ENCODE results near the gene SNCG.
"Not testable (repeated sequence)": the region's sequence is repeated elsewhere in the genome, so short reads cannot be mapped to it uniquely, and the experiment has no call there.

The SNCG gene

GRCh38 chr10:86979977-86980448, 21.6 kb downstream of the SNCG start:
- no peak for DNase-seq

- DNase-seq, result not testable (repeated sequence)
These were observed 22.6 kb downstream of the SNCG start for GRCh38 chr10:86981020-86981419.

GRCh38 chr10:86981716-86982115, 23.3 kb downstream of the SNCG start:
- no peak for DNase-seq

GRCh38 chr10:86984498-86984897, 26.1 kb downstream of the SNCG start:
- not testable (repeated sequence) for DNase-seq

- DNase-seq, result no peak
These were observed 30.1 kb downstream of the SNCG start for GRCh38 chr10:86988520-86988919.

- DNase-seq, result not testable (repeated sequence)
These were observed 33.0 kb downstream of the SNCG start for GRCh38 chr10:86991362-86991761.

- no peak for DNase-seq
These were observed 34.1 kb downstream of the SNCG start for GRCh38 chr10:86992456-86992855.

- no peak for DNase-seq
These were observed 34.5 kb downstream of the SNCG start for GRCh38 chr10:86992929-86993328.

- not testable (repeated sequence) for DNase-seq
These were observed 41.5 kb downstream of the SNCG start for GRCh38 chr10:86999802-87000403.

- no peak for DNase-seq
These were observed 42.1 kb downstream of the SNCG start for GRCh38 chr10:87000491-87000890.

- DNase-seq, result not testable (repeated sequence)
These were observed 48.7 kb downstream of the SNCG start for GRCh38 chr10:87007124-87007523.

- DNase-seq, result not testable (repeated sequence)
These were observed 49.3 kb downstream of the SNCG start for GRCh38 chr10:87007674-87008073.

GRCh38 chr10:87008303-87008702, 49.9 kb downstream of the SNCG start:
- DNase-seq, result not testable (repeated sequence)

GRCh38 chr10:87009134-87009696, 50.8 kb downstream of the SNCG start:
- not testable (repeated sequence) for DNase-seq
